Endothelial cell of umbilical vein (primary cell): Measurements from ENCODE around the gene KCNH5. TPM values are rescaled to one million over a fixed set of nuclear protein-coding genes. Genes with fewer than 3 reads are reported as not detected.

Experiments
- BruUV-seq: library from RNA; stranded (reverse); fragments of 400-500 nt; replicated peaks from 2 replicates; lab custom pipeline; 2021; lab: Mats Ljungman, UMichigan
- CTCF ChIA-PET: fragments of 300-600, 350-600 bp; sonication (Branson Sonifier 250); formaldehyde crosslinking; loops from one replicate; lab custom pipeline; 2021; ENCODE audit warnings: antibody characterized with exemption, inconsistent platforms; lab: Charles Lee
- POLR2A ChIA-PET: fragments of 300-600, 350-600 bp; sonication (Branson Sonifier 250); formaldehyde crosslinking; loops from one replicate; lab custom pipeline; 2021; ENCODE audit warnings: antibody characterized with exemption, inconsistent platforms; lab: Charles Lee
- DNase-seq: peaks from one replicate; pipeline ENCODE4 v3.0.0-alpha.2; 2011; ENCODE audit warnings: low read depth, low spot score
- FAIRE-seq: peaks from 2 replicates; lab custom pipeline; 2011; peaks lifted over from hg19 to GRCh38; lab: Jason Lieb, UNC
- H2AFZ ChIP-seq: 2 replicates; pipeline ENCODE4 v1.6.0; 2012; ENCODE audit warnings: low read depth, low read length, control low read depth, inconsistent platforms
- H3K27ac ChIP-seq: 2 replicates; pipeline ENCODE4 v1.5.1; 2011; ENCODE audit warnings: low read depth, mild to moderate bottlenecking, control low read depth, low read length, moderate library complexity; ENCODE audit not compliant: insufficient read depth
- H3K27me3 ChIP-seq, 2 experiments: 2 replicates each; pipeline versions ENCODE4 v1.6.0 to v1.6.1; 2011; ENCODE audit warnings: low read length in 2 of 2, mixed read lengths in 1 of 2; ENCODE audit not compliant: control insufficient read depth in 2 of 2, insufficient read depth in 2 of 2
- H3K36me3 ChIP-seq, 2 experiments: 2 replicates in 1 of 2; 3 replicates in 1 of 2; pipeline ENCODE4 v1.5.1; 2011; ENCODE audit warnings: low read length in 2 of 2, mild to moderate bottlenecking in 1 of 2, moderate library complexity in 1 of 2; ENCODE audit not compliant: control insufficient read depth in 2 of 2, insufficient read depth in 2 of 2; ENCODE audit errors: extremely low read depth in 1 of 2
- H3K4me1 ChIP-seq: 3 replicates; pipeline ENCODE4 v1.5.1; 2011; ENCODE audit warnings: mild to moderate bottlenecking, low read length; ENCODE audit not compliant: control insufficient read depth, insufficient read depth; ENCODE audit errors: extremely low read depth
- H3K4me2 ChIP-seq: 2 replicates; pipeline ENCODE4 v1.6.1; 2011; ENCODE audit warnings: low read length, control low read depth, mixed read lengths; ENCODE audit not compliant: insufficient read depth
- H3K4me3 ChIP-seq, 3 experiments: fragments of 200-600 bp in 1 of 3; sonication (generic), shearing (Covaris generic) in 1 of 3; replicated peaks in 1 of 3; 2 replicates each; pipeline ENCODE4 v1.5.1; 2011 to 2016; ENCODE audit warnings: control low read depth in 3 of 3, low read length in 3 of 3, mild to moderate bottlenecking in 2 of 3, inconsistent platforms in 1 of 3, low read depth in 1 of 3, moderate library complexity in 1 of 3; ENCODE audit not compliant: insufficient read depth in 1 of 3
- H3K79me2 ChIP-seq: 2 replicates; pipeline ENCODE4 v1.6.0; 2012; ENCODE audit warnings: low read length, inconsistent platforms; ENCODE audit not compliant: control insufficient read depth, insufficient read depth
- H3K9ac ChIP-seq: replicated peaks from 2 replicates; pipeline ENCODE3; 2011; ENCODE audit warnings: low read length, control low read depth; ENCODE audit not compliant: insufficient read depth; ENCODE audit errors: extremely low read depth
- H3K9me1 ChIP-seq: replicated peaks from 3 replicates; pipeline ENCODE4 v1.6.0; 2011; ENCODE audit warnings: mild to moderate bottlenecking, low read length; ENCODE audit not compliant: control insufficient read depth, insufficient read depth; ENCODE audit errors: extremely low read depth
- H3K9me3 ChIP-seq: replicated peaks from 2 replicates; pipeline ENCODE4 v1.5.1; 2012; ENCODE audit warnings: low read length, inconsistent platforms; ENCODE audit not compliant: control insufficient read depth, insufficient read depth
- H4K20me1 ChIP-seq: replicated peaks from 2 replicates; pipeline ENCODE3; 2011; ENCODE audit warnings: mild to moderate bottlenecking, low read length; ENCODE audit not compliant: control insufficient read depth, insufficient read depth; ENCODE audit errors: extremely low read depth
- EZH2 ChIP-seq: IDR thresholded peaks from 2 replicates; pipeline ENCODE4 v1.6.1; 2012; ENCODE audit warnings: borderline replicate concordance, low read depth, mild to moderate bottlenecking, moderate library complexity, low read length, inconsistent platforms; ENCODE audit not compliant: severe bottlenecking
- FOS ChIP-seq: IDR thresholded peaks from 2 replicates; pipeline ENCODE4 v1.6.1; 2011; ENCODE audit warnings: mild to moderate bottlenecking, low read length, moderate library complexity, borderline replicate concordance; ENCODE audit not compliant: insufficient read depth
- GATA2 ChIP-seq: IDR thresholded peaks from 2 replicates; pipeline ENCODE4 v1.7.0; 2011; ENCODE audit warnings: low read depth, mild to moderate bottlenecking, moderate library complexity, mixed read lengths, low read length; ENCODE audit not compliant: insufficient read length, insufficient read depth
- JUN ChIP-seq: IDR thresholded peaks from 2 replicates; pipeline ENCODE4 v1.6.1; 2011; ENCODE audit warnings: borderline replicate concordance, low read depth; ENCODE audit not compliant: insufficient read length, insufficient read depth
- MAX ChIP-seq: IDR thresholded peaks from 2 replicates; pipeline ENCODE4 v1.6.1; 2011; ENCODE audit not compliant: insufficient read depth, insufficient read length
- MYC ChIP-seq: IDR thresholded peaks from one replicate; pipeline ENCODE4 v1.6.1; 2011; ENCODE audit warnings: mild to moderate bottlenecking, low read depth, low read length
- POLR2A ChIP-seq: IDR thresholded peaks from 2 replicates; pipeline ENCODE4 v1.6.1; 2012; ENCODE audit warnings: low read depth, mild to moderate bottlenecking, control low read depth, low read length
- POLR2AphosphoS5 ChIP-seq: IDR thresholded peaks from 2 replicates; pipeline ENCODE4 v1.6.1; 2012; ENCODE audit warnings: low read depth, mild to moderate bottlenecking, control low read depth, low read length, moderate library complexity; ENCODE audit not compliant: insufficient read depth
- dilution Hi-C: fragments of 300-500 bp; cut with MboI; formaldehyde crosslinking; loops from one replicate; pipeline ENCODE4 v1.15.0; 2019; ENCODE audit warnings: low sequenced_read_pairs; ENCODE audit not compliant: extremely low pct_ligation_motif_present
- intact Hi-C: fragments of 100-400 bp; cut with micrococcal nuclease; formaldehyde crosslinking; loops from one replicate; pipeline ENCODE4 v1.10.0; 2022
- polyA plus RNA-seq, 4 experiments: library from polyadenylated mRNA; depleted of rRNA in 3 of 4; stranded (reverse) in 3 of 4; unstranded in 1 of 4; fragments of >200 nt; gene quantifications; 2 replicates each; pipeline versions ENCODE4 v1.2.1 to v1.2.3, GENCODE V29; 2011 to 2012; ENCODE audit warnings: missing spikeins in 1 of 4
- total RNA-seq: library from RNA; stranded (reverse); gene quantifications from 2 replicates; pipeline ENCODE4 v1.2.3, GENCODE V29; 2021
- TF ChIP-seq, protein P1 (sequence below), 2 donors: IDR thresholded peaks; 1 replicate in 1 of 2; 2 replicates in 1 of 2; pipeline ENCODE4 v1.5.1; 2011; ENCODE audit warnings: low read length in 2 of 2, mild to moderate bottlenecking in 2 of 2, moderate library complexity in 2 of 2, control low read depth in 1 of 2, inconsistent platforms in 1 of 2, low read depth in 1 of 2; ENCODE audit not compliant: insufficient read depth in 1 of 2; ENCODE audit errors: extremely low read depth in 1 of 2

KCNH5 gene
- total and polyA plus RNA-seq, 2 donors (not counting 3 experiments of a cell fraction or from before 2014, with no cell fraction given) = not detected

- no peak overlapping the region for H3K9ac ChIP-seq
- ChIA-PET CTCF (no interaction called here), POLR2A (no interaction called here)
- no peak for TF ChIP-seq POLR2AphosphoS5
- TF ChIP-seq FOS = no peak
- TF ChIP-seq JUN = no peak
- TF ChIP-seq EZH2 = no peak
- no peak for TF ChIP-seq MAX
- no peak for TF ChIP-seq MYC
- no peak for TF ChIP-seq GATA2
- TF ChIP-seq, protein P1, sequence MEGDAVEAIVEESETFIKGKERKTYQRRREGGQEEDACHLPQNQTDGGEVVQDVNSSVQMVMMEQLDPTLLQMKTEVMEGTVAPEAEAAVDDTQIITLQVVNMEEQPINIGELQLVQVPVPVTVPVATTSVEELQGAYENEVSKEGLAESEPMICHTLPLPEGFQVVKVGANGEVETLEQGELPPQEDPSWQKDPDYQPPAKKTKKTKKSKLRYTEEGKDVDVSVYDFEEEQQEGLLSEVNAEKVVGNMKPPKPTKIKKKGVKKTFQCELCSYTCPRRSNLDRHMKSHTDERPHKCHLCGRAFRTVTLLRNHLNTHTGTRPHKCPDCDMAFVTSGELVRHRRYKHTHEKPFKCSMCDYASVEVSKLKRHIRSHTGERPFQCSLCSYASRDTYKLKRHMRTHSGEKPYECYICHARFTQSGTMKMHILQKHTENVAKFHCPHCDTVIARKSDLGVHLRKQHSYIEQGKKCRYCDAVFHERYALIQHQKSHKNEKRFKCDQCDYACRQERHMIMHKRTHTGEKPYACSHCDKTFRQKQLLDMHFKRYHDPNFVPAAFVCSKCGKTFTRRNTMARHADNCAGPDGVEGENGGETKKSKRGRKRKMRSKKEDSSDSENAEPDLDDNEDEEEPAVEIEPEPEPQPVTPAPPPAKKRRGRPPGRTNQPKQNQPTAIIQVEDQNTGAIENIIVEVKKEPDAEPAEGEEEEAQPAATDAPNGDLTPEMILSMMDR (IDR thresholded peaks at IDR 0.05; ENCODE audit: extremely low read depth in 1 of 2, insufficient read depth in 1 of 2, low read depth in 1 of 2, low read length in 2 of 2) = no peak
- TF ChIP-seq POLR2A = no peak
- no peaks in the 10 kb centered on the region for H3K4me1 ChIP-seq
- FAIRE-seq (no peak), DNase-seq (no peak)
- no peaks in the 10 kb centered on the region for H3K9me1 ChIP-seq
- no peaks in the 10 kb centered on the region for H3K27me3 ChIP-seq
- H3K4me3 ChIP-seq = no peak overlapping the region
- H2AFZ ChIP-seq = no peak overlapping the region
- dilution Hi-C loops = no loop called here
- H3K9me3 ChIP-seq = no peaks in the 10 kb centered on the region
- intact Hi-C loops = no loop called here
- no peaks in the 10 kb centered on the region for H3K79me2 ChIP-seq
- no peak overlapping the region for H3K4me2 ChIP-seq
- BruUV-seq = no TSS peak
- no peaks in the 10 kb centered on the region for H3K36me3 ChIP-seq
- no peak overlapping the region for H3K27ac ChIP-seq
- H4K20me1 ChIP-seq = no peaks in the 10 kb centered on the region
Observed at GRCh38 chr14:62824086-62824485, 221.2 kb downstream of the KCNH5 start.
